Measurements from ENCODE around the gene UBXN11. TPM values are rescaled to one million over a fixed set of nuclear protein-coding genes. Genes with fewer than 3 reads are reported as not detected.

UBXN11 gene
- total RNA-seq, 2 donors from 2014 or later, result 12.2 to 14.8 TPM

- intact Hi-C loops (cut with DNase I), result loop anchor here (10.0 kb wide), 1 partner anchor 127 kb away; no protein-coding TSS in a partner anchor
- no peak for ATAC-seq
- TF ChIP-seq POLR2A (IDR thresholded peaks at IDR 0.05), result no peak
- TF ChIP-seq, protein P1, sequence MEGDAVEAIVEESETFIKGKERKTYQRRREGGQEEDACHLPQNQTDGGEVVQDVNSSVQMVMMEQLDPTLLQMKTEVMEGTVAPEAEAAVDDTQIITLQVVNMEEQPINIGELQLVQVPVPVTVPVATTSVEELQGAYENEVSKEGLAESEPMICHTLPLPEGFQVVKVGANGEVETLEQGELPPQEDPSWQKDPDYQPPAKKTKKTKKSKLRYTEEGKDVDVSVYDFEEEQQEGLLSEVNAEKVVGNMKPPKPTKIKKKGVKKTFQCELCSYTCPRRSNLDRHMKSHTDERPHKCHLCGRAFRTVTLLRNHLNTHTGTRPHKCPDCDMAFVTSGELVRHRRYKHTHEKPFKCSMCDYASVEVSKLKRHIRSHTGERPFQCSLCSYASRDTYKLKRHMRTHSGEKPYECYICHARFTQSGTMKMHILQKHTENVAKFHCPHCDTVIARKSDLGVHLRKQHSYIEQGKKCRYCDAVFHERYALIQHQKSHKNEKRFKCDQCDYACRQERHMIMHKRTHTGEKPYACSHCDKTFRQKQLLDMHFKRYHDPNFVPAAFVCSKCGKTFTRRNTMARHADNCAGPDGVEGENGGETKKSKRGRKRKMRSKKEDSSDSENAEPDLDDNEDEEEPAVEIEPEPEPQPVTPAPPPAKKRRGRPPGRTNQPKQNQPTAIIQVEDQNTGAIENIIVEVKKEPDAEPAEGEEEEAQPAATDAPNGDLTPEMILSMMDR (IDR thresholded peaks at IDR 0.05), result no peak
- Histone ChIP-seq H3K4me3 (no peak overlapping the region), H3K27me3 (no peaks in the 10 kb centered on the region), H3K27ac (peak overlapping the region; percentile 84 to 97 (median 95)), H3K36me3 (replicated peaks in 1 of 2; ENCODE audit: insufficient read depth in 1 of 2, low read depth in 2 of 2) (no peaks in the 10 kb centered on the region), H3K9me3 (no peaks in the 10 kb centered on the region), H3K4me1 (peaks cover 63% of the 10 kb centered on the region)
- DNase-seq, result no peak
- WGBS, 2 donors, result 35 to 50% methylated on average over 1 of the region's 1 CpG
These were observed 28.7 kb downstream of the UBXN11 start for GRCh38 chr1:26277719-26278118.

DNA sequence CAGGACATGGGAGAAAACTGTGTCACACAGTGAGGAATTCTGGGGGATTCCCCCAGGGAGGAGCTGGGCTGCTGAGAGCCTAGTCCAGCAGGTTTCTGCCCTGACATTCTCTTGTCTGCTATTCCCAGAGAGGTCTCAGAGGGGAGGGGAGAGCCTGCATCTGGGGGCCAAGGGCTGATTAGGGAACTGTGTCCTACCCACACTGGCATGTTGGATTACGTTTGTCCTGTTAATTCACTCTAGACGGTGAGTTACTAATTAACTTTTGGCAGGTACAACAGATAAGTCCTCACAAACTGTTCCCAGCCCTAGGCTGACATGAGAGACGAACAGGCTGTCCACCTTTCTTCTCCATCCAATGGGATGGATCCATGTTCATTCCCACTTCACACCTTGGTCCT lies 29.2 kb downstream of the UBXN11 start:
- H3K4me3 ChIP-seq, result no peak overlapping the region
- ATAC-seq (peak; percentile 58), DNase-seq (peak; percentile 48 to 80 (median 66))
- no peaks in the 10 kb centered on the region for H3K9me3 ChIP-seq
- TF ChIP-seq, protein P1 (IDR thresholded peaks at IDR 0.05), result no peak
- peak in 2 of 3 donors; percentile 37 to 48 for TF ChIP-seq POLR2A (IDR thresholded peaks at IDR 0.05)
- 8 to 19% methylated on average over 3 of the region's 3 CpGs for WGBS, 2 donors
- intact Hi-C loops (cut with DNase I), result loop anchor here (10.0 kb wide), 1 partner anchor 128 kb away; no protein-coding TSS in a partner anchor
- no peaks in the 10 kb centered on the region for H3K36me3 ChIP-seq (replicated peaks in 1 of 2; ENCODE audit: insufficient read depth in 1 of 2, low read depth in 2 of 2)
- peak overlapping the region; percentile 84 to 97 (median 95) for H3K27ac ChIP-seq
- H3K27me3 ChIP-seq, result no peaks in the 10 kb centered on the region
- H3K4me1 ChIP-seq, result peaks cover 63% of the 10 kb centered on the region

- Histone ChIP-seq H3K9me3 (no peaks in the 10 kb centered on the region), H3K36me3 (replicated peaks in 1 of 2; ENCODE audit: insufficient read depth in 1 of 2, low read depth in 2 of 2) (no peaks in the 10 kb centered on the region), H3K27ac (peak overlapping the region; percentile 84 to 97 (median 95)), H3K4me3 (no peak overlapping the region), H3K27me3 (no peaks in the 10 kb centered on the region), H3K4me1 (peaks cover 55% of the 10 kb centered on the region)
- ATAC-seq (no peak), DNase-seq (peak in 1 of 4 donors; percentile 38)
- WGBS, 2 donors, result 31 to 53% methylated on average over 2 of the region's 2 CpGs
- intact Hi-C loops (cut with DNase I), result loop anchor here (10.0 kb wide), 1 partner anchor 128 kb away; no protein-coding TSS in a partner anchor
- no peak for TF ChIP-seq POLR2A (IDR thresholded peaks at IDR 0.05)
- TF ChIP-seq, protein P1 (IDR thresholded peaks at IDR 0.05), result no peak
These were observed 30.0 kb downstream of the UBXN11 start for GRCh38 chr1:26276432-26276838.

GRCh38 chr1:26275580-26276431 lies 30.6 kb downstream of the UBXN11 start:
- Histone ChIP-seq H3K36me3 (replicated peaks in 1 of 2; ENCODE audit: insufficient read depth in 1 of 2, low read depth in 2 of 2) (no peaks in the 10 kb centered on the region), H3K27ac (peak overlapping the region; percentile 84 to 97 (median 95)), H3K27me3 (no peaks in the 10 kb centered on the region), H3K4me1 (peaks cover 49% of the 10 kb centered on the region), H3K4me3 (no peak overlapping the region), H3K9me3 (no peaks in the 10 kb centered on the region)
- intact Hi-C loops (cut with DNase I), result loop anchor here (10.0 kb wide), 1 partner anchor 129 kb away; no protein-coding TSS in a partner anchor
- WGBS, 2 donors, result 23 to 27% methylated on average over 3 of the region's 3 CpGs
- TF ChIP-seq, protein P1 (IDR thresholded peaks at IDR 0.05), result peak; percentile 73 to 96 (median 94)
- peak in 2 of 3 donors; percentile 32 to 43 for TF ChIP-seq POLR2A (IDR thresholded peaks at IDR 0.05)
- ATAC-seq (peak; percentile 62), DNase-seq (peak; percentile 87 to 90 (median 89))

Measured in body of pancreas (tissue), 4 donors.